Spleen (tissue), 11 donors: ENCODE data around the gene TSPO. TPM values are rescaled to one million over a fixed set of nuclear protein-coding genes. Genes with fewer than 3 reads are reported as not detected.
"Not testable (repeated sequence)": the region's sequence is repeated elsewhere in the genome, so short reads cannot be mapped to it uniquely, and the experiment has no call there.

Experiments used
- DNase-seq: peaks from one replicate; pipeline ENCODE4 v3.0.0-alpha.2; 2020
- H3K27ac ChIP-seq, 8 donors: fragments of 200-600 bp; sonication (generic) in 7 of 8; 1 replicate in 4 of 8; 2 replicates in 4 of 8; pipeline versions ENCODE4 v1.5.0 to v1.8.0; 2016 to 2021; ENCODE audit warnings: inconsistent platforms in 4 of 8, mild to moderate bottlenecking in 4 of 8, moderate library complexity in 1 of 8
- H3K27me3 ChIP-seq, 7 donors: fragments of 200-600 bp; sonication (generic) in 6 of 7; replicated peaks in 1 of 7; 1 replicate in 4 of 7; 2 replicates in 3 of 7; pipeline versions ENCODE4 v1.5.0 to v1.8.0; 2016 to 2021; ENCODE audit warnings: inconsistent platforms in 3 of 7, mild to moderate bottlenecking in 1 of 7
- H3K36me3 ChIP-seq, 6 donors: fragments of 200-600 bp; sonication (generic) in 5 of 6; 1 replicate in 4 of 6; 2 replicates in 2 of 6; pipeline versions ENCODE4 v1.5.0 to v1.8.0; 2016 to 2021; ENCODE audit warnings: inconsistent platforms in 2 of 6
- H3K4me1 ChIP-seq, 6 donors: fragments of 200-600 bp; sonication (generic) in 5 of 6; 1 replicate in 3 of 6; 2 replicates in 3 of 6; pipeline versions ENCODE4 v1.5.0 to v1.8.0; 2016 to 2021; ENCODE audit warnings: inconsistent platforms in 3 of 6
- H3K4me3 ChIP-seq, 8 donors: fragments of 200-600 bp; sonication (generic) in 7 of 8; 1 replicate in 4 of 8; 2 replicates in 4 of 8; pipeline versions ENCODE4 v1.5.0 to v1.8.0; 2016 to 2021; ENCODE audit warnings: inconsistent platforms in 4 of 8, mild to moderate bottlenecking in 4 of 8, moderate library complexity in 2 of 8
- H3K9me3 ChIP-seq, 8 donors: fragments of 200-600 bp; sonication (generic) in 7 of 8; 1 replicate in 4 of 8; 2 replicates in 4 of 8; pipeline versions ENCODE4 v1.5.0 to v1.8.0; 2016 to 2021; ENCODE audit warnings: inconsistent platforms in 4 of 8
- POLR2A ChIP-seq, 3 donors: fragments of 450-650 bp; IDR thresholded peaks; one replicate each; pipeline ENCODE4 v1.5.1; 2017; ENCODE audit warnings: antibody characterized with exemption in 3 of 3, mild to moderate bottlenecking in 1 of 3
- POLR2AphosphoS5 ChIP-seq, 3 donors: sonication (generic); formaldehyde crosslinking; IDR thresholded peaks; one replicate each; pipeline ENCODE4 v1.5.1; 2017; ENCODE audit warnings: antibody characterized with exemption in 3 of 3
- WGBS, 5 donors: extraction: QIAGEN DNeasy Blood & Tissue Kit in 3 of 5; methylation state at CpG; one replicate each; pipeline versions ENCODE4 v1.1.5 to v1.1.7; 2013 to 2018; 5-methylcytosine and 5-hydroxymethylcytosine counted together
- intact Hi-C: fragments of 100-400 bp; cut with DNase I; formaldehyde crosslinking; loops from one replicate; pipeline ENCODE4 v1.15.0; 2023; ENCODE audit warnings: low total_unique reads
- polyA plus RNA-seq, 3 donors: library from polyadenylated mRNA; stranded (reverse); fragments of 200-250 nt; gene quantifications; one replicate each; pipeline ENCODE4 v1.2.1, GENCODE V29; 2013
- total RNA-seq, 7 donors: library from RNA; depleted of rRNA in 3 of 7; stranded (reverse); fragments of >200 nt in 3 of 7; fragmentation: NEBNext Ultra II Directional in 4 of 7; extraction: Animal tissue kit (Norgen Biotek cat#: 25700) in 4 of 7; gene quantifications; one replicate each; pipeline versions ENCODE4 v1.1.0 to v1.2.1, GENCODE V29; 2016 to 2021
- TF ChIP-seq, protein P1 (sequence below), 11 experiments: fragments of 200-600 bp in 7 of 11; fragments of 450-650 bp in 4 of 11; sonication (generic) in 4 of 11; IDR thresholded peaks in 8 of 11; conservative IDR thresholded peaks in 3 of 11; 1 replicate in 7 of 11; 2 replicates in 4 of 11; pipeline versions ENCODE4 v1.4.0 to v1.8.0; 2016 to 2021; ENCODE audit warnings: antibody characterized with exemption in 11 of 11, inconsistent platforms in 4 of 11, mild to moderate bottlenecking in 1 of 11
- donor health status: healthy with polysubstance abuse.
- donor health status: DM: no; HTN: no; CAD: no; lungs with moderate emphysema.
- donor health status: DM: no; HTN: no; CAD: no.
- donor health status: Bipolar disorder and iron deficiency.
- donor health status: healthy.
- donor health status: DM: no; HTN: no; CAD: no.
- donor health status: DM: yes; HTN: yes; CAD: no.

Gene TSPO
- total and polyA plus RNA-seq, 10 donors: 90.1 to 596 (median 152) TPM

DNA sequence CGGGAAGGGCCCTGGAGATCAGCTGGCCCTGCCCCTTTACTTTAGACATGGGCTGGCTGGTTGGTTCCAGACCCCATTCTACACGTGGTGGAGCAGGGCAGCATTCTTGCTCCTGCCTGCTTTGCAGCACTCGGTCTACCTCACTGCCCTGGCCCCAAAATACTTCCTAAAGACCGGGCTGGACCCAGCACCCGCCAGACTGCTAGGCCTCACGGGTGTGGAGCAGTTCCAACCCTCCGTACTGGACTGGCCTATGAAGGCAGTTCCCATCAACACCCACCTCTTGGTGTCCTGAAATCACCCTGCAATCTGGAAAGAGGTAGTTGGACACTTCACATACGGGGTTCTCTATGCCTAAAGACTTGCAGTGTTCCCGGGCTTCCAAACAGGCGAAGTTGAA lies 14.6 kb upstream of the TSPO start:
- Histone ChIP-seq H3K9me3 (no peaks in the 10 kb centered on the region), H3K36me3 (peaks cover 0 to 93% (median 53%) of the 10 kb centered on the region in 6 donors), H3K4me3 (no peak overlapping the region), H3K4me1 (peaks cover 0 to 37% (median 20%) of the 10 kb centered on the region in 6 donors), H3K27me3 (no peaks in the 10 kb centered on the region), H3K27ac (peak overlapping the region in 5 of 8 donors; percentile 33 to 63 (median 51))
- 67 to 73% (median 70%) methylated on average over 7 to 10 of the region's 10 CpGs for WGBS, 5 donors
- intact Hi-C loops: no loop called here
- DNase-seq: no peak
- TF ChIP-seq, protein P1, sequence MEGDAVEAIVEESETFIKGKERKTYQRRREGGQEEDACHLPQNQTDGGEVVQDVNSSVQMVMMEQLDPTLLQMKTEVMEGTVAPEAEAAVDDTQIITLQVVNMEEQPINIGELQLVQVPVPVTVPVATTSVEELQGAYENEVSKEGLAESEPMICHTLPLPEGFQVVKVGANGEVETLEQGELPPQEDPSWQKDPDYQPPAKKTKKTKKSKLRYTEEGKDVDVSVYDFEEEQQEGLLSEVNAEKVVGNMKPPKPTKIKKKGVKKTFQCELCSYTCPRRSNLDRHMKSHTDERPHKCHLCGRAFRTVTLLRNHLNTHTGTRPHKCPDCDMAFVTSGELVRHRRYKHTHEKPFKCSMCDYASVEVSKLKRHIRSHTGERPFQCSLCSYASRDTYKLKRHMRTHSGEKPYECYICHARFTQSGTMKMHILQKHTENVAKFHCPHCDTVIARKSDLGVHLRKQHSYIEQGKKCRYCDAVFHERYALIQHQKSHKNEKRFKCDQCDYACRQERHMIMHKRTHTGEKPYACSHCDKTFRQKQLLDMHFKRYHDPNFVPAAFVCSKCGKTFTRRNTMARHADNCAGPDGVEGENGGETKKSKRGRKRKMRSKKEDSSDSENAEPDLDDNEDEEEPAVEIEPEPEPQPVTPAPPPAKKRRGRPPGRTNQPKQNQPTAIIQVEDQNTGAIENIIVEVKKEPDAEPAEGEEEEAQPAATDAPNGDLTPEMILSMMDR (IDR thresholded peaks at IDR 0.05 in 8 of 11, conservative IDR thresholded peaks at IDR 0.05 in 3 of 11): no peak
- no peak for TF ChIP-seq POLR2AphosphoS5 (IDR thresholded peaks at IDR 0.05)
- no peak for TF ChIP-seq POLR2A (IDR thresholded peaks at IDR 0.05)

DNA sequence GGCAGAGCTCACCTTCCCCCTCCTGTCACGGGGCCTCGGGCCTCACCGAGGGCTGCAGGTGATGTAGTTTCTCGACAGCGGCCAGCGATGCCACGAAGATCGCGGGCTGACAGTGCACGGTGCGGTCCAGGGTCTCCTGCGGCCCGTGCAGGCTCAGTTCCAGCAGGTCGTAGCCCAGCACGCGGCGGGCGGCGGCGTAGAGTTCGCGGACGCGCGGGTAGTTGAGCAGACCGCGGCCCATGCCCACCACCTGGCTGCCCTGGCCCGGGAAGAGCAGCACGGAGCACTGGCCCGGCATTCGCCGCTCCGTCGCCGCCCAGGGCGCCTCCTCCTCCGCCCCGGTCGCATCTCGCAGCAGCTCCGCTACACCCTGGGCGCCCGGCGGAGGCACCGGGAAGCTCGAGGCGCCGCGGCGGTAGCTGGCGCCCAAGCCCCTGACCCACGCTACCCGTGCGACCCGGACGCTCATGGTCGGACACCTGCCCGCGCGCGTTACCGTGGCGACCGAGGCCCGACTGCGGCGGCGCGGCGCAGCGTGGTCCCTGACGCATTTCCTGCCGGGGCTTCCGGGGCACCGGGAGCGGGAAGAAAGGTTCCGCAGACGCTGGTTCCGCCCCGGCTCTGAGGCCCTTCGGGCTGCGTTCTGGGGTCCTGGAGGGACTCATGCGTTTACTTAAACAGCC lies 8.3 kb upstream of the TSPO start, which contains the start of gene MCAT:
MCAT (minus strand) TSS at position 519 of the 683 bp plus-strand sequence; CDS start at position 469, 50 bp downstream.
- Histone ChIP-seq H3K36me3 (peaks cover 0 to 32% (median 11%) of the 10 kb centered on the region in 6 donors), H3K27me3 (no peaks in the 10 kb centered on the region), H3K27ac (peak within 1 kb of the TSS; percentile 23 to 92 (median 87)), H3K4me3 (peak within 1 kb of the TSS; percentile 74 to 99 (median 97)), H3K4me1 (peaks cover 7 to 71% (median 40%) of the 10 kb centered on the region in 6 donors), H3K9me3 (no peaks in the 10 kb centered on the region)
- DNase-seq: peak; percentile 97
- 0 to 1% (median 0%) methylated on average over 21 to 83 of the region's 83 CpGs for WGBS, 5 donors
- intact Hi-C loops: no loop called here
- TF ChIP-seq POLR2AphosphoS5 (IDR thresholded peaks at IDR 0.05): peak; percentile 90 to 94 (median 92)
- TF ChIP-seq, protein P1 (IDR thresholded peaks at IDR 0.05 in 8 of 11, conservative IDR thresholded peaks at IDR 0.05 in 3 of 11): peak in 1 of 11 experiments; percentile 8
- peak in 1 of 3 donors; percentile 37 for TF ChIP-seq POLR2A (IDR thresholded peaks at IDR 0.05)

DNA sequence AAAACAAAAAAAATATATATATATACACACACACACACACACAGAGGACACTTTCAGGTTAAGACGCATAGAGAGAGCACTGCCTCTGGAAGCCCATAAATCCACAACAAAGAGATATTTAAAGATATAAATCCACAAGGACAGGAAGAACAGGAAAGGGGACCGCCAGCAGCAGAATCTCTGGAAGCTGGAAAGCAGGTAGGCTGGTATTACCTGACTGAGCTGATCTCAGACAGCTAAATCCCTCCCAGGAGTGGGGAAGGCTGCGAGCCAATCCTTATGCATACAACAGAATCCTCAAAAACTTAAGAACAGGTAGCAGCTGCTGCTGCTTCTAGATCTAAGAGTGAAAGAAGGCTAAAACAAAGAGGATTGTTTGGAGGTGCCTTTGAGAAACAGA lies 6.4 kb upstream of the TSPO start:
- no peak for DNase-seq
- Histone ChIP-seq H3K27me3 (no peaks in the 10 kb centered on the region), H3K36me3 (peaks cover 0 to 12% (median 4%) of the 10 kb centered on the region in 6 donors), H3K27ac (peak overlapping the region in 2 of 8 donors; percentile 87 to 96), H3K4me3 (no peak overlapping the region), H3K9me3 (no peaks in the 10 kb centered on the region), H3K4me1 (peaks cover 7 to 88% (median 53%) of the 10 kb centered on the region in 6 donors)
- TF ChIP-seq, protein P1 (IDR thresholded peaks at IDR 0.05 in 8 of 11, conservative IDR thresholded peaks at IDR 0.05 in 3 of 11): no peak
- no peak for TF ChIP-seq POLR2AphosphoS5 (IDR thresholded peaks at IDR 0.05)
- no peak for TF ChIP-seq POLR2A (IDR thresholded peaks at IDR 0.05)
- WGBS, 5 donors: 83 to 93% (median 90%) methylated on average over 3 of the region's 3 CpGs
- intact Hi-C loops: no loop called here

DNA sequence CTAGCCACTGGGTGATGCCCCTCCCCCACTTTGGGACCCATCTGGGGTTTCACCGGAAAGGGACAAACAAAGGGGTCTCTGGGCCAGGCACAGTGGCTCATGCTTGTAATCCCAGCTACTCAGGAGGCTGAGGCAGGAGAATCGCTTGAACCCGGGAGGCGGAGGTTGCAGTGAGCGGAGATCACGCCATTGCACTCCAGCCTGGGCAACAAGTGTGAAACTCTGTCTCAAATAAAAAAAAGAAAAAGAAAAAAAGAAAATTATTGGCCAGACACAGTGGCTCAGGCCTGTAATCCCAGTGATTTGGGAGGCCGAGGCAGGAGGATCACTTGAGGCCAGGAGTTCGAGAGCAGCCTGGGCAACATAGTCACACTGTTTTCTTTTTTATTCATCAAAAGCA lies 6.0 kb upstream of the TSPO start:
- 92 to 98% (median 96%) methylated on average over 8 of the region's 8 CpGs for WGBS, 5 donors
- H3K27me3 ChIP-seq, H3K4me3 ChIP-seq, DNase-seq, H3K9me3 ChIP-seq, H3K36me3 ChIP-seq, intact Hi-C loops: not testable (repeated sequence)
- peak overlapping the region in 5 of 8 donors; percentile 67 to 96 (median 87) for H3K27ac ChIP-seq
- peaks cover 7 to 91% (median 54%) of the 10 kb centered on the region in 6 donors for H3K4me1 ChIP-seq
